ENCODE results near the gene DCC. TPM values are rescaled to one million over a fixed set of nuclear protein-coding genes. Genes with fewer than 3 reads are reported as not detected.
A peak's percentile ranks its signal among the peaks of the same experiment; 100 is the strongest.

DCC gene
- total and polyA plus RNA-seq, 3 donors from 2014 or later: 7.9 to 42.1 (median 24.5) TPM

DNA sequence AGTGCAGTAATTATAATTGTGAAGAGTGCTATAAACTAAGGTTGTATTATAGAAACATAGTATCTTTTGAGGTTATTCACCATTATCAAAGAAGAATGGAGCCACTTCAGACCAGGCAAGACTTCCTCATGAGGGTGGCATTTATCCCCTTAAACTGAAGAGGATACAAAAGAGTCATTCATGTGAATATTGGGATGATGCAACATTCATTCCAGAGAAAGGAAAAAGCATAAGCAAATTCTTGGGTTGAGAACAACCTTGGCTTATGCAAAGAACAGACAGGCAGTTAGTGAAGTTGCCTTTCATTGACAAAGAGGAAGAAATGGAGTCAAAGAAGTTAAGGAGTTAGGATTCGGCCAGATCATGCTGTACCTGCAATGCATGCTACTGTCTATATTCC is 1201.9 kb downstream of the DCC start:
- H3K27me3 ChIP-seq: no peaks in the 10 kb centered on the region
- no peak for TF ChIP-seq POLR2A (IDR thresholded peaks at IDR 0.05)
- no peak for TF ChIP-seq CTCF (IDR thresholded peaks at IDR 0.05)
- no peak overlapping the region for H3K4me3 ChIP-seq
- intact Hi-C loops (cut with DNase I; ENCODE audit: low total_unique reads): no loop called here
- H3K27ac ChIP-seq: no peak overlapping the region
- H3K9me3 ChIP-seq: no peaks in the 10 kb centered on the region
- WGBS, 2 donors: 80 to 83% methylated on average over 1 of the region's 1 CpG
- no peaks in the 10 kb centered on the region for H3K4me1 ChIP-seq
- no peak for DNase-seq
- H3K36me3 ChIP-seq (ENCODE audit: low read depth, missing control alignments): no peaks in the 10 kb centered on the region

DNA sequence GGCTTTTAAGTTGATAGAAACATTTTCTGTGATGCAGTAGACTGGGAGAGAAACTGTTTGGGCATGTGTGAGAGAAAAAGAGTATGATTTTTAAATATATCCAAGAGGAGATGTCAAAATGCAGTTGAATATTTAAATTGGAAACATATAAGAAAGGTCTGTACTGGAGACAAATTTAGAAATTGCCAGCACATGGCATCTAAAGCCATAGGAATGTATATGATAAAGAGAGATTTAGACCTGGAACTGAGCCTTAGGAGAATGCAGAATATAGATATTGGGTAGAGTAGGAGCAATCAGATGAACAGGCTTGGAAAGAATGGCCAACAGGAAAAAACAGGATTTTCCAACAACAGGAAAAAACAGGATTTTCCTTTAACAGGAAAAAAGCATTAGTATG is 1203.7 kb downstream of the DCC start:
- TF ChIP-seq POLR2A (IDR thresholded peaks at IDR 0.05) (no peak), CTCF (IDR thresholded peaks at IDR 0.05) (no peak)

GRCh38 chr18:53544917-53545316 is 1204.9 kb downstream of the DCC start:
- Histone ChIP-seq H3K4me1 (no peaks in the 10 kb centered on the region), H3K36me3 (ENCODE audit: low read depth, missing control alignments) (no peaks in the 10 kb centered on the region), H3K27me3 (no peaks in the 10 kb centered on the region), H3K27ac (no peak overlapping the region), H3K4me3 (no peak overlapping the region), H3K9me3 (no peaks in the 10 kb centered on the region)
- no peak for TF ChIP-seq CTCF (IDR thresholded peaks at IDR 0.05)
- TF ChIP-seq POLR2A (IDR thresholded peaks at IDR 0.05): no peak
- WGBS, 2 donors: 63 to 75% methylated on average over 3 of the region's 3 CpGs
- DNase-seq: no peak
- intact Hi-C loops (cut with DNase I; ENCODE audit: low total_unique reads): no loop called here

More for the DNA sequence above, 1203.7 kb downstream of the DCC start:
- intact Hi-C loops (cut with DNase I; ENCODE audit: low total_unique reads): no loop called here
- Histone ChIP-seq H3K27me3 (no peaks in the 10 kb centered on the region), H3K4me1 (no peaks in the 10 kb centered on the region), H3K9me3 (no peaks in the 10 kb centered on the region), H3K4me3 (no peak overlapping the region), H3K36me3 (ENCODE audit: low read depth, missing control alignments) (no peaks in the 10 kb centered on the region), H3K27ac (no peak overlapping the region)
- no peak for DNase-seq

GRCh38 chr18:53551868-53552426 is 1212.0 kb downstream of the DCC start:
- Histone ChIP-seq H3K4me1 (no peaks in the 10 kb centered on the region), H3K27ac (no peak overlapping the region), H3K9me3 (no peaks in the 10 kb centered on the region), H3K4me3 (no peak overlapping the region), H3K27me3 (no peaks in the 10 kb centered on the region), H3K36me3 (ENCODE audit: low read depth, missing control alignments) (no peaks in the 10 kb centered on the region)
- intact Hi-C loops (cut with DNase I; ENCODE audit: low total_unique reads): no loop called here
- TF ChIP-seq POLR2A (IDR thresholded peaks at IDR 0.05) (no peak), CTCF (IDR thresholded peaks at IDR 0.05) (no peak)
- WGBS, 2 donors: 28 to 40% methylated on average over 8 of the region's 8 CpGs
- peak; percentile 41 for DNase-seq

GRCh38 chr18:53553030-53553429 is 1213.0 kb downstream of the DCC start:
- no peak for DNase-seq
- no peak overlapping the region for H3K4me3 ChIP-seq
- WGBS, 2 donors: 90 to 98% methylated on average over 2 of the region's 2 CpGs
- no peak for TF ChIP-seq POLR2A (IDR thresholded peaks at IDR 0.05)
- no peak for TF ChIP-seq CTCF (IDR thresholded peaks at IDR 0.05)
- no peaks in the 10 kb centered on the region for H3K36me3 ChIP-seq (ENCODE audit: low read depth, missing control alignments)
- intact Hi-C loops (cut with DNase I; ENCODE audit: low total_unique reads): no loop called here
- no peaks in the 10 kb centered on the region for H3K27me3 ChIP-seq
- H3K9me3 ChIP-seq: no peaks in the 10 kb centered on the region
- H3K27ac ChIP-seq: no peak overlapping the region
- H3K4me1 ChIP-seq: no peaks in the 10 kb centered on the region

Measured in testis (tissue), 3 donors.